ENCODE measurements around the gene USP2. TPM values are rescaled to one million over a fixed set of nuclear protein-coding genes. Genes with fewer than 3 reads are reported as not detected.

USP2 gene
- total and polyA plus RNA-seq, 2 of the 4 experiments (the other 2 are of a cell fraction): 0.18 to 0.79 TPM

DNA sequence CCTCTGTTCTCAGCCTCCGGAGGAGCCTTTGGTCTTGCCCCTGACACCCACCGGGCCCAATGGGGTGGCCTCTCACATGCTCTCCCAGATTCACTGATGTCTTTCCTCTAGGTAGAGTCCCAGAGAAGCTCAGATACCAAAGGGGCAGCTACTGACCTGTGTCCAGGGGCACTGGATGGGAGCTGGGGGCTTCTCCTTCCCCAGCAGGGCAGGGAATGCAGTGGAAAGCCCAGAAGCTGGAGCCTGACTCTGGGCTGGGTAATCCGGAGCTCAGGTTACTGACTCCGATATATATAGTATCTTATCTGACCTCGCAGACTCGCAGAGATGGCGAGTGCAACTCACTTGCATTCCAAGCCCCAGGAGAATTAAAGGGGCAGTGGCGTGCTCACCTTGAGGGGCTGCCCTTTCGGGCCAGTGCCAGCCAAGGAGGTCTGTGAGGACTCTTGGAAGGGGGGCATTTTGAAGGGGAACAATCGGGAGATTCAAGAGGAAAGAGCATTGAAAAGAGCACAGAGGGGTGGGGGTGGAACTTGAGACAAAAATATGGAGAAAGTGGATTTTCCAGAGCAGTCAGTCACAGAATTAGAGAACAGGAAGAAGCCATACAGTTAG lies 2.5 kb downstream of the USP2 start:
- H3K14ac ChIP-seq (replicated peaks; ENCODE audit: low read depth, low read length): no peak overlapping the region
- no peak overlapping the region for H3K9ac ChIP-seq (ENCODE audit: low read depth, low read length)
- H4K20me1 ChIP-seq (ENCODE audit: insufficient read depth, low read length): no peaks in the 10 kb centered on the region
- peak overlapping the region; percentile 61 for H2AFZ ChIP-seq (replicated peaks; ENCODE audit: low read length, poor library complexity)
- no peak for ATAC-seq (ENCODE audit: low read depth)
- in situ Hi-C loops (cut with MboI; ENCODE audit: low sequenced_read_pairs) (no loop called here), intact Hi-C loops (cut with micrococcal nuclease) (no loop called here), dilution Hi-C loops (cut with HindIII; ENCODE audit: low sequenced_read_pairs, unreplicated experiment) (no loop called here)
- H3K9me3 ChIP-seq (ENCODE audit: control insufficient read depth, insufficient read depth, low read length): no peaks in the 10 kb centered on the region
- CTCF ChIA-PET: no interaction called here
- H3K4me3 ChIP-seq (ENCODE audit: insufficient read depth, low read depth, low read length): no peak overlapping the region
- peak overlapping the region; percentile 15; the same call in 1 of the 2 replicates for H3K4me2 ChIP-seq (ENCODE audit: low read depth, low read length)
- DNase-seq: no peak
- no peak overlapping the region for H3K4ac ChIP-seq (ENCODE audit: low read depth, low read length)
- H2AK9ac ChIP-seq (replicated peaks; ENCODE audit: low read depth, low read length, poor library complexity): peak overlapping the region; percentile 52
- H2BK120ac ChIP-seq (ENCODE audit: low read depth, low read length): peak overlapping the region; percentile 27; the same call in 1 of the 2 replicates
- no peak overlapping the region for H3K56ac ChIP-seq (ENCODE audit: extremely low read depth, insufficient read depth, low read length)
- 46% methylated on average over 4 of the region's 10 CpGs; no CpG with 5 or more reads in 1 of the 2 experiments for WGBS, 2 experiments (ENCODE audit: extremely low coverage in 2 of 2, insufficient read length in 1 of 2)
- H3K9me1 ChIP-seq (ENCODE audit: insufficient read depth, low read length): no peaks in the 10 kb centered on the region; the same call in 1 of the 2 replicates
- no peak overlapping the region; the same call in none of the 2 replicates for H2AK5ac ChIP-seq (ENCODE audit: low read depth, low read length)
- BruUV-seq (replicated peaks): no TSS peak
- TF ChIP-seq, protein P1, sequence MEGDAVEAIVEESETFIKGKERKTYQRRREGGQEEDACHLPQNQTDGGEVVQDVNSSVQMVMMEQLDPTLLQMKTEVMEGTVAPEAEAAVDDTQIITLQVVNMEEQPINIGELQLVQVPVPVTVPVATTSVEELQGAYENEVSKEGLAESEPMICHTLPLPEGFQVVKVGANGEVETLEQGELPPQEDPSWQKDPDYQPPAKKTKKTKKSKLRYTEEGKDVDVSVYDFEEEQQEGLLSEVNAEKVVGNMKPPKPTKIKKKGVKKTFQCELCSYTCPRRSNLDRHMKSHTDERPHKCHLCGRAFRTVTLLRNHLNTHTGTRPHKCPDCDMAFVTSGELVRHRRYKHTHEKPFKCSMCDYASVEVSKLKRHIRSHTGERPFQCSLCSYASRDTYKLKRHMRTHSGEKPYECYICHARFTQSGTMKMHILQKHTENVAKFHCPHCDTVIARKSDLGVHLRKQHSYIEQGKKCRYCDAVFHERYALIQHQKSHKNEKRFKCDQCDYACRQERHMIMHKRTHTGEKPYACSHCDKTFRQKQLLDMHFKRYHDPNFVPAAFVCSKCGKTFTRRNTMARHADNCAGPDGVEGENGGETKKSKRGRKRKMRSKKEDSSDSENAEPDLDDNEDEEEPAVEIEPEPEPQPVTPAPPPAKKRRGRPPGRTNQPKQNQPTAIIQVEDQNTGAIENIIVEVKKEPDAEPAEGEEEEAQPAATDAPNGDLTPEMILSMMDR (conservative IDR thresholded peaks at IDR 0.05; ENCODE audit: low read depth, low read length): no peak
- TF ChIP-seq BHLHE40 (IDR thresholded peaks at IDR 0.05; ENCODE audit: low read depth, low read length) (no peak), NFE2L2 (IDR thresholded peaks at IDR 0.05; ENCODE audit: low read depth, low read length) (no peak), RFX5 (IDR thresholded peaks at IDR 0.05; ENCODE audit: low read depth, low read length) (no peak), MAZ (IDR thresholded peaks at IDR 0.05; ENCODE audit: borderline replicate concordance, low read depth, low read length) (no peak), RCOR1 (IDR thresholded peaks at IDR 0.05; ENCODE audit: insufficient replicate concordance, low read length) (no peak), RAD21 (IDR thresholded peaks at IDR 0.05; ENCODE audit: low read length) (no peak), FOS (IDR thresholded peaks at IDR 0.05; ENCODE audit: low read depth, low read length) (no peak), MAFK (IDR thresholded peaks at IDR 0.05; ENCODE audit: low read depth, low read length) (no peak), CHD1 (IDR thresholded peaks at IDR 0.05; ENCODE audit: low read depth, low read length) (no peak), SMC3 (IDR thresholded peaks at IDR 0.05; ENCODE audit: low read depth, low read length) (no peak), POLR2A (IDR thresholded peaks at IDR 0.05; ENCODE audit: low read depth, low read length) (no peak), CEBPB (IDR thresholded peaks at IDR 0.05; ENCODE audit: low read depth, low read length) (no peak)
- TF ChIP-seq, protein P2, sequence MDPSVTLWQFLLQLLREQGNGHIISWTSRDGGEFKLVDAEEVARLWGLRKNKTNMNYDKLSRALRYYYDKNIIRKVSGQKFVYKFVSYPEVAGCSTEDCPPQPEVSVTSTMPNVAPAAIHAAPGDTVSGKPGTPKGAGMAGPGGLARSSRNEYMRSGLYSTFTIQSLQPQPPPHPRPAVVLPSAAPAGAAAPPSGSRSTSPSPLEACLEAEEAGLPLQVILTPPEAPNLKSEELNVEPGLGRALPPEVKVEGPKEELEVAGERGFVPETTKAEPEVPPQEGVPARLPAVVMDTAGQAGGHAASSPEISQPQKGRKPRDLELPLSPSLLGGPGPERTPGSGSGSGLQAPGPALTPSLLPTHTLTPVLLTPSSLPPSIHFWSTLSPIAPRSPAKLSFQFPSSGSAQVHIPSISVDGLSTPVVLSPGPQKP (IDR thresholded peaks at IDR 0.05; ENCODE audit: borderline replicate concordance, low read depth, low read length): no peak
- TF ChIP-seq, protein P3, sequence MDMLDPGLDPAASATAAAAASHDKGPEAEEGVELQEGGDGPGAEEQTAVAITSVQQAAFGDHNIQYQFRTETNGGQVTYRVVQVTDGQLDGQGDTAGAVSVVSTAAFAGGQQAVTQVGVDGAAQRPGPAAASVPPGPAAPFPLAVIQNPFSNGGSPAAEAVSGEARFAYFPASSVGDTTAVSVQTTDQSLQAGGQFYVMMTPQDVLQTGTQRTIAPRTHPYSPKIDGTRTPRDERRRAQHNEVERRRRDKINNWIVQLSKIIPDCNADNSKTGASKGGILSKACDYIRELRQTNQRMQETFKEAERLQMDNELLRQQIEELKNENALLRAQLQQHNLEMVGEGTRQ (IDR thresholded peaks at IDR 0.05; ENCODE audit: low read depth, low read length): no peak
- H3K79me1 ChIP-seq (ENCODE audit: low read depth in 1 of 2, low read length in 2 of 2): no peaks in the 10 kb centered on the region
- no peak overlapping the region for H3K18ac ChIP-seq (ENCODE audit: low read depth, low read length)
- no peak overlapping the region for H4K8ac ChIP-seq (ENCODE audit: low read depth in 2 of 2, low read length in 2 of 2)
- peaks cover 26% of the 10 kb centered on the region for H3K4me1 ChIP-seq (ENCODE audit: control insufficient read depth, insufficient read depth, low read length)
- H2BK15ac ChIP-seq (ENCODE audit: low read depth, low read length): no peak overlapping the region
- H4K91ac ChIP-seq (ENCODE audit: insufficient read depth, low read depth, low read length): no peak overlapping the region
- POLR2A ChIA-PET (ENCODE audit: unreplicated experiment): no interaction called here
- H3K27me3 ChIP-seq (ENCODE audit: control insufficient read depth, insufficient read depth, low read length): peaks cover 9% of the 10 kb centered on the region
- H3K23ac ChIP-seq (ENCODE audit: low read depth, low read length): no peak overlapping the region
- no peak overlapping the region; the same call in 1 of the 2 replicates for H2BK20ac ChIP-seq (ENCODE audit: low read depth, low read length)
- no peak overlapping the region for H2BK5ac ChIP-seq (ENCODE audit: low read depth, low read length, poor library complexity, severe bottlenecking)
- no peak overlapping the region for H4K5ac ChIP-seq (ENCODE audit: low read depth, low read length)
- no peaks in the 10 kb centered on the region for H3K36me3 ChIP-seq (ENCODE audit: control insufficient read depth, insufficient read depth, low read length)
- no peak overlapping the region for H3K27ac ChIP-seq (ENCODE audit: insufficient read depth, low read length)

All from IMR-90 (cell line).